KBM-7 (cell line): ENCODE data around the gene PSAP.
A peak's percentile ranks its signal among the peaks of the same experiment; 100 is the strongest.

Experiments
- DNase-seq: peaks from one replicate; pipeline ENCODE4 v3.0.0-alpha.2; 2015
- in situ Hi-C: fragments of 300-500 bp; cut with MboI; formaldehyde crosslinking; loops from 2 replicates; pipeline ENCODE4 v1.14.3; 2020; ENCODE audit warnings: low sequenced_read_pairs, low pct_unique_long_range_greater_than_20kb, mixed read lengths

Gene PSAP

GRCh38 chr10:71848325-71849275, 2.5 kb downstream of the PSAP start:
- DNase-seq: no peak
- in situ Hi-C loops: no loop called here

GRCh38 chr10:71847418-71847817, 3.6 kb downstream of the PSAP start:
- in situ Hi-C loops: no loop called here
- DNase-seq: no peak

- DNase-seq: no peak
- in situ Hi-C loops: no loop called here
These were observed 4.2 kb downstream of the PSAP start for GRCh38 chr10:71846816-71847215.

- in situ Hi-C loops: no loop called here
- no peak for DNase-seq
These were observed 5.3 kb downstream of the PSAP start for GRCh38 chr10:71845410-71846405.

GRCh38 chr10:71844695-71845094, 6.4 kb downstream of the PSAP start:
- in situ Hi-C loops: no loop called here
- no peak for DNase-seq

GRCh38 chr10:71844084-71844483, 7.0 kb downstream of the PSAP start:
- in situ Hi-C loops: no loop called here
- DNase-seq: no peak

- no peak for DNase-seq
- in situ Hi-C loops: no loop called here
These were observed 8.0 kb downstream of the PSAP start for GRCh38 chr10:71842856-71843686.

GRCh38 chr10:71842422-71842821, 8.6 kb downstream of the PSAP start:
- in situ Hi-C loops: no loop called here
- DNase-seq: no peak

GRCh38 chr10:71840958-71841335, 10.1 kb downstream of the PSAP start:
- no peak for DNase-seq
- in situ Hi-C loops: no loop called here

GRCh38 chr10:71840177-71840957, 10.7 kb downstream of the PSAP start:
- DNase-seq: peak; percentile 43
- in situ Hi-C loops: no loop called here

GRCh38 chr10:71838264-71839211, 12.5 kb downstream of the PSAP start:
- in situ Hi-C loops: no loop called here
- no peak for DNase-seq

- in situ Hi-C loops: no loop called here
- peak; percentile 37 for DNase-seq
These were observed 13.8 kb downstream of the PSAP start for GRCh38 chr10:71837098-71837827.

GRCh38 chr10:71836596-71836974, 14.5 kb downstream of the PSAP start:
- no peak for DNase-seq
- in situ Hi-C loops: no loop called here

GRCh38 chr10:71835671-71836595, 15.1 kb downstream of the PSAP start:
- in situ Hi-C loops: no loop called here
- DNase-seq: no peak

GRCh38 chr10:71834343-71834674, 16.7 kb downstream of the PSAP start:
- in situ Hi-C loops: no loop called here

More at GRCh38 chr10:71834343-71834674, 16.7 kb downstream of the PSAP start:
- DNase-seq: no peak
